ENCODE measurements around the gene SLC38A10.

SLC38A10 gene

GRCh38 chr17:81277946-81278693 lies 17.0 kb downstream of the SLC38A10 start:
- DNase-seq (ENCODE audit: low read depth): no peak

- DNase-seq (ENCODE audit: low read depth): no peak
These were observed 17.7 kb downstream of the SLC38A10 start for GRCh38 chr17:81277421-81277820.

GRCh38 chr17:81276781-81277180 lies 18.3 kb downstream of the SLC38A10 start:
- DNase-seq (ENCODE audit: low read depth): no peak

GRCh38 chr17:81274471-81274855 lies 20.6 kb downstream of the SLC38A10 start:
- no peak for DNase-seq (ENCODE audit: low read depth)

GRCh38 chr17:81273698-81274470 lies 21.2 kb downstream of the SLC38A10 start:
- no peak for DNase-seq (ENCODE audit: low read depth)

- DNase-seq (ENCODE audit: low read depth): no peak
These were observed 22.5 kb downstream of the SLC38A10 start for GRCh38 chr17:81272616-81273015.

GRCh38 chr17:81271226-81271625 lies 23.9 kb downstream of the SLC38A10 start:
- no peak for DNase-seq (ENCODE audit: low read depth)

GRCh38 chr17:81270279-81270678 lies 24.8 kb downstream of the SLC38A10 start:
- no peak for DNase-seq (ENCODE audit: low read depth)

GRCh38 chr17:81267390-81268067 lies 27.6 kb downstream of the SLC38A10 start:
- no peak for DNase-seq (ENCODE audit: low read depth)

GRCh38 chr17:81265576-81265975 lies 29.5 kb downstream of the SLC38A10 start:
- no peak for DNase-seq (ENCODE audit: low read depth)

GRCh38 chr17:81264640-81265039 lies 30.5 kb downstream of the SLC38A10 start:
- DNase-seq (ENCODE audit: low read depth): no peak

GRCh38 chr17:81263371-81264181 lies 31.5 kb downstream of the SLC38A10 start:
- DNase-seq (ENCODE audit: low read depth): no peak

- no peak for DNase-seq (ENCODE audit: low read depth)
These were observed 33.3 kb downstream of the SLC38A10 start for GRCh38 chr17:81261582-81262336.

GRCh38 chr17:81261096-81261495 lies 34.0 kb downstream of the SLC38A10 start:
- DNase-seq (ENCODE audit: low read depth): no peak

GRCh38 chr17:81260641-81261040 lies 34.5 kb downstream of the SLC38A10 start:
- no peak for DNase-seq (ENCODE audit: low read depth)

GRCh38 chr17:81260171-81260570 lies 34.9 kb downstream of the SLC38A10 start:
- DNase-seq (ENCODE audit: low read depth): no peak

- no peak for DNase-seq (ENCODE audit: low read depth)
These were observed 36.0 kb downstream of the SLC38A10 start for GRCh38 chr17:81259058-81259605.

GRCh38 chr17:81258292-81258691 lies 36.8 kb downstream of the SLC38A10 start:
- no peak for DNase-seq (ENCODE audit: low read depth)

- no peak for DNase-seq (ENCODE audit: low read depth)
These were observed 37.6 kb downstream of the SLC38A10 start for GRCh38 chr17:81257533-81257932.

GRCh38 chr17:81256616-81257015 lies 38.5 kb downstream of the SLC38A10 start:
- peak; percentile 87 for DNase-seq (ENCODE audit: low read depth)

All from amniotic epithelial cell (primary cell).